Astrocyte (in vitro differentiated cells and primary cell): ENCODE results near the gene ZBTB7B. TPM values are rescaled to one million over a fixed set of nuclear protein-coding genes. Genes with fewer than 3 reads are reported as not detected.

Experiments
- DNase-seq: peaks from one replicate; pipeline ENCODE4 v3.0.0-alpha.2; 2010; ENCODE audit warnings: low read depth
- FAIRE-seq: peaks from 2 replicates; lab custom pipeline; 2011; peaks lifted over from hg19 to GRCh38; lab: Jason Lieb, UNC
- H2AFZ ChIP-seq: 2 replicates; pipeline ENCODE4 v1.6.0; 2012; ENCODE audit warnings: low read depth, low read length, inconsistent platforms
- H3K27ac ChIP-seq: 2 replicates; pipeline ENCODE4 v1.5.1; 2011; ENCODE audit warnings: low read depth, low read length, inconsistent platforms
- H3K27me3 ChIP-seq: 2 replicates; pipeline ENCODE4 v1.6.0; 2011; ENCODE audit warnings: low read length, inconsistent platforms; ENCODE audit not compliant: insufficient read depth
- H3K36me3 ChIP-seq: 2 replicates; pipeline ENCODE4 v1.5.1; 2011; ENCODE audit warnings: low read length, inconsistent platforms; ENCODE audit not compliant: insufficient read depth
- H3K4me1 ChIP-seq: 2 replicates; pipeline ENCODE4 v1.5.1; 2011; ENCODE audit warnings: low read length, inconsistent platforms; ENCODE audit not compliant: insufficient read depth
- H3K4me2 ChIP-seq: 2 replicates; pipeline ENCODE4 v1.6.0; 2012; ENCODE audit warnings: low read length, inconsistent platforms
- H3K4me3 ChIP-seq: 2 replicates; pipeline ENCODE4 v1.5.1; 2011; ENCODE audit warnings: low read depth, mild to moderate bottlenecking, low read length, inconsistent platforms; ENCODE audit not compliant: insufficient read depth
- H3K79me2 ChIP-seq: 2 replicates; pipeline ENCODE4 v1.6.0; 2012; ENCODE audit warnings: mild to moderate bottlenecking, low read length, inconsistent platforms; ENCODE audit not compliant: insufficient read depth
- H3K9ac ChIP-seq: 2 replicates; pipeline ENCODE4 v1.6.0; 2012; ENCODE audit warnings: mild to moderate bottlenecking, low read length, inconsistent platforms
- H3K9me3 ChIP-seq: 2 replicates; pipeline ENCODE4 v1.5.1; 2012; ENCODE audit warnings: low read depth, mild to moderate bottlenecking, low read length, inconsistent platforms; ENCODE audit not compliant: insufficient read depth
- H4K20me1 ChIP-seq: 2 replicates; pipeline ENCODE4 v1.6.0; 2012; ENCODE audit warnings: low read length, inconsistent platforms; ENCODE audit not compliant: insufficient read depth
- H3K27ac Mint-ChIP-seq: one replicate; pipeline ENCODE4 v1.8.0; 2021; ENCODE audit warnings: mild to moderate bottlenecking, mixed read lengths; ENCODE audit not compliant: unreplicated experiment
- H3K27me3 Mint-ChIP-seq: one replicate; pipeline ENCODE4 v1.8.0; 2021; ENCODE audit warnings: low read depth, mixed read lengths; ENCODE audit not compliant: unreplicated experiment
- H3K36me3 Mint-ChIP-seq: one replicate; pipeline ENCODE4 v1.8.0; 2021; ENCODE audit warnings: low read depth, mixed read lengths; ENCODE audit not compliant: unreplicated experiment
- H3K4me1 Mint-ChIP-seq: one replicate; pipeline ENCODE4 v1.8.0; 2021; ENCODE audit warnings: low read depth, mixed read lengths; ENCODE audit not compliant: unreplicated experiment
- H3K4me3 Mint-ChIP-seq: one replicate; pipeline ENCODE4 v1.8.0; 2021; ENCODE audit warnings: mild to moderate bottlenecking, moderate library complexity, mixed read lengths; ENCODE audit not compliant: unreplicated experiment
- H3K9me3 Mint-ChIP-seq: one replicate; pipeline ENCODE4 v1.8.0; 2021; ENCODE audit warnings: mild to moderate bottlenecking, mixed read lengths; ENCODE audit not compliant: unreplicated experiment
- EZH2 ChIP-seq: IDR thresholded peaks from 2 replicates; pipeline ENCODE4 v1.6.1; 2012; ENCODE audit warnings: mild to moderate bottlenecking, low read length, inconsistent platforms; ENCODE audit not compliant: insufficient read depth
- total RNA-seq: library from RNA; stranded (reverse); gene quantifications from 2 replicates; pipeline ENCODE4 v1.2.1, GENCODE V29; 2021
- TF ChIP-seq, protein P1 (sequence below): IDR thresholded peaks from 2 replicates; pipeline ENCODE4 v1.5.1; 2011; ENCODE audit warnings: low read depth, mild to moderate bottlenecking, inconsistent platforms, low read length, moderate library complexity; ENCODE audit not compliant: insufficient read depth

The ZBTB7B gene
- total RNA-seq, 1 donor from 2014 or later, result 46.1 TPM

DNA sequence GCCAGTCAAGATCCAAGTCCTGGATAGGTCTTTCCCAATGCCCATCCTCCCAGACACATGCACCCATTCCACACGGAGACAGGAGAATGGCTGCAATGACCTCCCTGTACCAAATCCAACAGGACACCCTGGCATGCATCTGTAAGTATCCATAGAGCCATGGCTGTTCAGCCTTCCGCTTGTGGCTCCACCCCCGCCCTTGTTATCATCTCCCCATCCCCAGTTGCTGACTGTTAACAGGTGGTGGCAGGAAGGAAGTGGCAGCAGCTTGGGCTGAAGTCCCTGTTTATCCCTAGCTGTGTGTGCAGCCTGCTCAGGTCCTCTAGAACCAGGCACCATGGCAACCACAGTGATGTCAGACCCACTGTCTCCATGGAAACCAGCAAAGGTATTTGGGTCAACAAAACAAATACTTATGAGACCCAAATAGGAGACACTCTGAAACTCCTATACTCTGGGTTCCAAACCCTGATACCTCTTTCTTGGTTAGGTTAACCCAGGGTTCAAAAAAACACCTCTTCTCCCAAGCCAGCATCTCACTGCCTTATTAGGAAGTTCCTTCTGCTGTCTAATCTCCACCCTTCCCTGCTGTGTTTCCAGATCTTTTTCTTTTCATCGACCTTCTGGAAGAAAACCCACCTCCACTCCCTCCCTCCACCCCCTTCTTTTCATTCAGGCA is 47.4 kb upstream of the ZBTB7B start:
- peak overlapping the region; percentile 86 for H3K9ac ChIP-seq
- H3K4me3 Mint-ChIP-seq, result peak overlapping the region; percentile 95
- no peaks in the 10 kb centered on the region for H3K27me3 ChIP-seq
- H3K4me1 ChIP-seq, result peaks cover 26% of the 10 kb centered on the region
- H3K4me3 ChIP-seq, result peak overlapping the region; percentile 73
- H3K27ac ChIP-seq, result peak overlapping the region; percentile 85
- H3K9me3 Mint-ChIP-seq, result no peaks in the 10 kb centered on the region
- peaks cover 15% of the 10 kb centered on the region for H3K36me3 Mint-ChIP-seq
- peak overlapping the region; percentile 98 for H3K27ac Mint-ChIP-seq
- peak; percentile 76 for DNase-seq
- H3K4me1 Mint-ChIP-seq, result peaks cover 30% of the 10 kb centered on the region
- FAIRE-seq, result no peak
- H3K27me3 Mint-ChIP-seq, result no peaks in the 10 kb centered on the region
- no peak for TF ChIP-seq EZH2
- TF ChIP-seq, protein P1, sequence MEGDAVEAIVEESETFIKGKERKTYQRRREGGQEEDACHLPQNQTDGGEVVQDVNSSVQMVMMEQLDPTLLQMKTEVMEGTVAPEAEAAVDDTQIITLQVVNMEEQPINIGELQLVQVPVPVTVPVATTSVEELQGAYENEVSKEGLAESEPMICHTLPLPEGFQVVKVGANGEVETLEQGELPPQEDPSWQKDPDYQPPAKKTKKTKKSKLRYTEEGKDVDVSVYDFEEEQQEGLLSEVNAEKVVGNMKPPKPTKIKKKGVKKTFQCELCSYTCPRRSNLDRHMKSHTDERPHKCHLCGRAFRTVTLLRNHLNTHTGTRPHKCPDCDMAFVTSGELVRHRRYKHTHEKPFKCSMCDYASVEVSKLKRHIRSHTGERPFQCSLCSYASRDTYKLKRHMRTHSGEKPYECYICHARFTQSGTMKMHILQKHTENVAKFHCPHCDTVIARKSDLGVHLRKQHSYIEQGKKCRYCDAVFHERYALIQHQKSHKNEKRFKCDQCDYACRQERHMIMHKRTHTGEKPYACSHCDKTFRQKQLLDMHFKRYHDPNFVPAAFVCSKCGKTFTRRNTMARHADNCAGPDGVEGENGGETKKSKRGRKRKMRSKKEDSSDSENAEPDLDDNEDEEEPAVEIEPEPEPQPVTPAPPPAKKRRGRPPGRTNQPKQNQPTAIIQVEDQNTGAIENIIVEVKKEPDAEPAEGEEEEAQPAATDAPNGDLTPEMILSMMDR, result no peak
- H2AFZ ChIP-seq, result no peak overlapping the region
- H3K79me2 ChIP-seq, result peaks cover 29% of the 10 kb centered on the region
- no peaks in the 10 kb centered on the region for H3K9me3 ChIP-seq
- H3K36me3 ChIP-seq, result peaks cover 4% of the 10 kb centered on the region
- H4K20me1 ChIP-seq, result peaks cover 39% of the 10 kb centered on the region
- H3K4me2 ChIP-seq, result peak overlapping the region; percentile 96

DNA sequence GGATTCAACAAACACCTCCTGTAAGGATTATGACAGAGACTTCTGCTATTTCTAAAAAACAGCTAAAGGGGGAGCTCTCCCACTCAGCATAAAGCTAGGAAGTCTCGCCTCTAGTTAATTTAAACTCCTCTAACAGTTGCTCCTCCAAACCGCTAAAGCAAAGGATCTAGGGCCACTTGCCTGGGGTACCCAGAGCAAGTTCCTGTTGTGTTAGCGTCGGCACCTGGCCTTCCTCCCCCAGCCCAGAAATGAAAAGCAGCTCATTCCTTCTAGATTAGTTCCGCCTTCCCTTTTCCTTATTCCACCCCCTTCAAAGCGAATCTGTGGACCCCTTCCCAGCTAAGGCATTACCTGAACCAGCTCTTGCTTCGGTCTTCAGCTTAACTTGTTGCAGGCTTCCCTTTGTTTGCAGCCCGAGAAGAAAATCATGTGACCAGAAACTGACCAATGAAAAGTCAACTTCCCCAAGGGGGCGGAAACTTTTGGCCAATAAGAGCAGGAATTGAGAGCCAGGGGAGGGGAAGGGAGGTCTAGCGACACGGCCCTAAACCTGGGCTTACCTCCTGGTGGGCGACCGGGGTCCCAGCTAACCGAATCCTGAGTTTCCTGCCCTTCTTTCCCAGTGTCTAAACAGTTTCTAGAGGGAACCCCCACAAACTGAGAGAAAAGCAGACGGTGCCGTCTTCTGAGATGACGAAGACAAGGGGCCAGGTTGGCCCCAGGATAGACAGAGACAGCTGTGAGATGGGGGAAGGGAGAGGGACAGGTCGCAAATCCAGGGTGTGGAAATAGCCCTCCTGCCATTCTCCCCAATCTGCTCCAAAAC is 46.7 kb upstream of the ZBTB7B start, which contains the start of gene PBXIP1:
Gene PBXIP1 (minus strand): TSS at position 382 of the 826 bp plus-strand sequence. CDS start 2,378 bp downstream, outside the sequence.
- H3K79me2 ChIP-seq, result peaks cover 36% of the 10 kb centered on the region
- peaks cover 12% of the 10 kb centered on the region for H3K36me3 Mint-ChIP-seq
- peak within 1 kb of the TSS; percentile 98 for H3K27ac Mint-ChIP-seq
- H3K4me3 Mint-ChIP-seq, result peak within 1 kb of the TSS; percentile 95
- H3K36me3 ChIP-seq, result peaks cover 1% of the 10 kb centered on the region
- peaks cover 31% of the 10 kb centered on the region for H3K4me1 ChIP-seq
- H3K9me3 Mint-ChIP-seq, result no peaks in the 10 kb centered on the region
- H2AFZ ChIP-seq, result peak within 1 kb of the TSS; percentile 85
- no peaks in the 10 kb centered on the region for H3K9me3 ChIP-seq
- FAIRE-seq, result peak; percentile 67
- H3K4me1 Mint-ChIP-seq, result peaks cover 35% of the 10 kb centered on the region
- H3K27ac ChIP-seq, result peak within 1 kb of the TSS; percentile 85
- H4K20me1 ChIP-seq, result peaks cover 32% of the 10 kb centered on the region
- no peaks in the 10 kb centered on the region for H3K27me3 ChIP-seq
- peak within 1 kb of the TSS; percentile 86 for H3K9ac ChIP-seq
- peak; percentile 78 for DNase-seq
- H3K4me3 ChIP-seq, result peak within 1 kb of the TSS; percentile 73
- TF ChIP-seq, protein P1, result peak; percentile 35
- TF ChIP-seq EZH2, result no peak
- no peaks in the 10 kb centered on the region for H3K27me3 Mint-ChIP-seq
- H3K4me2 ChIP-seq, result peak within 1 kb of the TSS; percentile 96
